Stimulated activated CD4-positive, alpha-beta T cell treated with anti-CD3 and anti-CD28 coated beads, Interleukin-4, amount 100 ng/mL, for 1 hour (primary cell): ENCODE results near the gene LRFN2.

Source experiments
- DNase-seq: peaks from one replicate; pipeline ENCODE4 v3.0.0-alpha.2; 2020

LRFN2 gene

DNA sequence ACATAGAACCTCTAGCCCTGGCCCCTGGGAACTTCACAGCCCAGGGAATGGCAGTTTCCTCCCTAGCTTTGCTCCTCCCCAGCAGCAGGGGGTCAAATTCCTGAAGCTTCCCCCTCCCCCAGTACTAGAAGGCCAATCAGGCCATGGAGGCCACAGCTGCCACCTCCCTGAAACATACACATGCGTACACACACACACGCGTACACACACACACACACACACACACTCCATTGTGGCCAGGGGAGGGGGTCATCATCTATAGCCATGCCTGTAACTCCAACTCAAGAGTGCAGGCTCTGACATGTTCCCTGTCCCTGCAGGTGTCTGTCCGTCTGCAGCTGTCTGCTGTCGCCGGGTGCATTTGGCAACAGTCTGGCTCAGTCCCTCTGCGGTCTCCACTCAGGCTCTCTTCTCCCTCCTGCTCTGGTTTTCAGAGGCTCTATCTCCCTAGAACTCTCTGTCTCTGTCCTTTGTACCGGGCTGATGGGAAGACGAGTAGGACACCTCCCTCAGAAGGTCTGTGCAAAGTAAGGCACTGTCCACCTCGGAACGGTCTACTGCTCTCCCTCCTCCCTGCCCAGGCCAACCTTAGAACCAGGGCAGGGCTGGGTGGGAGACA lies 1.4 kb downstream of the LRFN2 start:
- no peak for DNase-seq

DNA sequence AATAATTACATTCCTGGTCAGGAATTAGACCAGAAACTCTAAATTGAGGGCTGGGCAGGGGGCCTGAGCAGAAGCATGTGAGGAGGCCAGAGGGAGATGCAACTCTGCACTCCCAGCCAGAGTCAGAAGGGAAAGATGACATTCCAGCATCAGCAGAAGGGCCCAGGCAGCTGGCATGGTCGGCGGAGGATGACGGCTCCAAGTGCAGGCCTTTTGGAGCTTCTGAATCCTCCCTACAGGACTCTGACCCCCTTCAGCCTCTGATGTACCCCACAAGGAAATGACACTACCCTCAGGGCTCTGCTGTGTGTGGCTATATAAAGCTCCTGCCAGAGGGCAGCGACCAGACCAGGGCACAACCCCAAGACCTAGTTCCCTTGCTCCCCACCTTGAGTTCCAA lies 1.9 kb downstream of the LRFN2 start:
- no peak for DNase-seq

DNA sequence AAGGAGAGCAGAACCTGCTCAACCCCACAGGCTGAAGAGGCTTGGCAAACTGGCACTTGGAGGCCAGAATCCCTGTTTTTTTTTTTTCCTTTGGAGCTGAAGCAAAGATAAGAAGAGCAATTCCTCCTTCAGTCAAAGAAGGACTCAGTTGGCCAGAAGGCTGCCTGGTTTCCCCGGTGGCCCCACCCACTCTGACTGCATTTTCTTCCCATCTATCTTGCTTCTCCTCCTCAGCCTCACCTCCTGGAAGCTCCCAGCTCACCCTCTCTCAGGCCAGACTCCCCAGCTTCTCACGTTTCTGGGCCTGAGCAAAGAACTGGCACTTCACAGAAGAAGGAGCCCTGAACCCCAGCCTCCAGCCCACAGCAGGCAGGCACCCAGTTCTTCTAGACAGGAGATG lies 2.4 kb downstream of the LRFN2 start:
- no peak for DNase-seq

DNA sequence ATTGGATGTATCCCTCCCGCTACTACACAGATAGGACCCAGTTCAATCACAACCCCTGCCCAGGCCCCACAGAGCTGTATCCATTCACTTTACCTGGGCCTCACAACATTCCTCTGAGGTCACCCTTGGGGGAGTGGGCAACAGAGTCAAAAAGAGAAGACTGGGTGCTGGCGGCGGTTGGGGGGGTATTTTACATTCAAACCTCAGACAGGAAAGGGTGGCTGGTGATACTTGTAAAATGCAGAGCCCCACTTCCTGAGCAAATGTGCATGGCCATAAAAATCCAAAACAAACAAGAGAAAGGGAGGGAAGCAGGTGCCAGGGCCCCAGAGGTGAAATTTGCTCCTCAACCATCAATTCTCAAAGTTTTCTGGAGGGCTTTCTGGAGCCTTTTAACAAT lies 3.5 kb downstream of the LRFN2 start:
- DNase-seq, result no peak

DNA sequence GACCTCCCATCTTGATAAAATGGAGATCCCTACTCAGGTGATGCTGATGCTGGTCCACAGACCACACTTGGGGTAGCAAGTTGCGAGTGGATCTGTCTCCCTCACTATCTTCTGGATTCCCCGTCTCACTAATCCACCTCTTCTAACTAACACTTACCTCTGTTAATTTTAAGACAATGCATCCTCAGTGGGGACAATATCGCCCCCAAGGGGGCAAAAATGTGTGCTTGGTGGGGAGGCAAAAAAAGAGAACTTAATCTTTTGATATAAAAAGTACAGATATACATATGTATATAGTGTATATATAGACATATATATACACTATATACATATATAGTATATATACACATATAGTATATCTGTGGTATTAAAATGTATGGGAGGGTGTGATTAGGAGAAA lies 4.3 kb downstream of the LRFN2 start:
- DNase-seq, result no peak

DNA sequence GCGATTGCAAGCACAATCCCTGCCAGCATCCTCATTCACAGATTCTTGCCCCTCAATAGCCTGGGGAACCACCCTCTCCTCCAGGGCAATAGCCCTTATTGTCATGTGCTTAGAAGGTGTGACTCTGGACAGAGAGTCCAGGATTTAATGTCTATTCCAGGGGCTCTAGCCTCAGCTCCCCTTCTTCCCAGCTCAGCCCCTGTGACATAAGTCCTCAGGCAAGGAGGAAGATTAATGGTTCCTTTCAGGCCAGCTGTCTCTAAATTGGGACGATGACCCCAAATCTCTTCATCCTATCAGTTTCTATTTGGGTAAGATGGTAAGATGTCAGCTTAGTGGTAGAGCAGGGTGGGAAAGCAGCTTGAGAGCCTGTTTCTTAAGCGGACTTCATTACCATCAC lies 8.1 kb downstream of the LRFN2 start:
- no peak for DNase-seq

DNA sequence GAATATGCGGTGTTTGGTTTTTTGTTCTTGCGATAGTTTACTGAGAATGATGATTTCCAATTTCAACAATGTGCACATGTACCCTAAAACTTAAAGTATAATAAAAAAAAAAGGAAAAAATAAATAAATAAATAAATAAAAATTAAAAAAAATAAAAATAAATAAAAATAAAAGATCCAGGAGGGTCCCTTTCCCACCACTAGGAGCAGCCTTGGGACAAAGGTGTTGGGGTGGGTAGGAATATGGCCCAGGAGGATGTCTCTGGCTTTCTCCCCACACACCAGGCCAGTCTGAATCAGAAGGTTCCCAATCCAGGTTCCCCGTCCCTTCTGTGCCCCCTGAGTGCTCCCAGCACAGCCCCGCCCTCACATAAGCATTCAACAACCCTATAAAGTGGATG lies 9.5 kb downstream of the LRFN2 start:
- DNase-seq, result no peak

DNA sequence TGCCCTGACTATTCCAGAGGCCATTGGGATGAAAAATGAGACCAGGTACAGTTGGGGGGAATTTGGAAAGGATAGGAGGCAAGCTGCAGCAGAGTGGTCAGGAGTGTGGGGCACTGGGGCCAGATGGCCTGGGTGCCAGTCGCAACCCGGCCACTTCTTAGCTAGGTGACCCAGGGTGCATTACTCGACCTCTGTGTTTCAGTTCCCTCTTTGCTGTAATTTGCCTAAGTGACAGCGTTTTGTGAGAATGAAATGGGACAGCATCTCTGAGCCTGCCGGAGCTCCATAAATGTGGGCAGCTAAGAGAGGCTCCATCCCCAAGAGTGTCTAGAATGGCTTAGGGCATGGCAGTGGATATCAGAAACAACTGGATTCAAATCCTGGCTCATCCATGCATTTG lies 13.9 kb downstream of the LRFN2 start:
- no peak for DNase-seq

DNA sequence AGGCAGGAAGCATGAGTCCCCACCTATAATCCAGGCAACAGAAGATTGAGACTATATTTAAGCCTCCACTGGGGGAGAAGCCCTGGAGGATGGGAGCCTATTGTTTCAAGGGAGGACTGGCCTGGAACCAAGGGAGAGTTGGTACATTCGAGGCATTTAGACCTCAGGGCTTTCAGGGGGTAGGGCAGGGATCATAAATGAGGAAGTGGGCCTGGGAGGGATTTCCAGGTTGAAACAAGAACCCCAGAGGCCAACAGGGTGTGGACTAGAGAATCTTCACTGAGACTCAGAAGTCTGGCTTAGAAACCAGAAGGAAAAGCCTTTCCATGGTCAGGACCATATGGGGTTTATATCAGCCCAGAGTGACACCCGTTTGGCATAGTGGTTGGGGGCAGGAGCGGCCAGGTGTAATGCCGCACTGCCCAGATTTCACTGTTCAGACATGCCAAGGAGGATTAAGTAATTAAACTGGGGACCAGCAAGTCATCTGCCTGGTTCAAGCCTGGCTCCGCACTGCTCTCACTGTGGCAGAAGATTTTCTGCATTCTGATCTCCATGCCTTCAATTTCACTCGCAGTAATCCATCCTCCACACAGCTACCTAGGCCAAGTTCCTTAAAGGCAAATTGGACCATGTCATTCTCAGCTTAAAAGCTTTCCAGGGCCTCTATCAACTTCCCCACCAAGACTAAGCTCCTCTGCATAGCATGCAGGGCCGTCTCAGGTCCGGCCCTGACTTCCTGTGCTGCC lies 17.8 kb downstream of the LRFN2 start:
- DNase-seq, result no peak

DNA sequence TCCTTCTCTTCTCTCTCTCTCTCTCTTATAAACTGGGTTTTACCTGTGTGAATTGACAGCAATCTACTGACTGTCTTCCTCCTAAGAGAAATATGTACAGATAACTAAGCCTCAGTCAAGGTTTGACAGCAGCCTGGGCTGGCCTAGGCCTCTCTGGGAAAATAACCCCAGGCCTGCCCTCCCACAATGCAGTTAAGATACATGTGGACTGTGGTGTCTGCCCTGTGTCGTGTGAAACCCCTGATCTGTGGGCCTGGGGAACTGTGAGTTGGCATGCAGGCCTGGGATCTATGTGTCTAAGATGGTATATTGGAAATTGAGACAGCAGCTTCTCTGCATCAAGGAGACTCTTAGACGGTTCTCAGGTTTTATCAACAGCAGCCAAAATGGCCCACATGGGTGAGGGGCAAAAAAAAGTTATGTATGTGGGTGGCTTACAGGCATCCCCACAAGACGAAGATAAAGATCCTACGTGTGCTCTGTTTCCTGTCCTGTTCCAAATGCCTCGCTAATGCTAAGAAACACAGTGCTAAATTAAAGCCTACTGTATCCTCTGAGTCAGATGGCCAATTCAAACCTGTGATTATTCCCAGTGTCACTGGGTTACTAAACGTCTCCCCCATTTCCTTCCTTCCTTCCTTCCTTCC lies 19.0 kb downstream of the LRFN2 start:
- DNase-seq, result no peak

DNA sequence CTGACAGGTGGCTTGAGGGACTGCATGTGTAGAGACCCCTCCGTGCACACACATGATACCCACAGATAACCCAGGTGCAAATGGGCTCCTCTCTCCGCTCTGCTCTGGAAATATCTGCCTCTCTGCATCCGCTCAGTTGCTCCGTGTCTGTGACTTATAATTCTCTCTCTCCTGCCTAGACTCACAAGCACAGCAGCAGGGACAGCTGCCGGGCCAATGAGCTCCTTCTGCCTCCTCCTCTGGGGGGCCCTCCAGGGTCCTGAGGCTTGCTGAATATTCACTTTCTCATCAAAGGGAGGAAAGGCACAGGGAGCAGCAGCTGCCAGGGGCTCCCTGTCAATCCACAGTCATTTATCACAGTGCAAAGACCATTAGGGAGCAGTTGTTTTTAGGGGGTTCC lies 24.1 kb downstream of the LRFN2 start:
- DNase-seq, result no peak

DNA sequence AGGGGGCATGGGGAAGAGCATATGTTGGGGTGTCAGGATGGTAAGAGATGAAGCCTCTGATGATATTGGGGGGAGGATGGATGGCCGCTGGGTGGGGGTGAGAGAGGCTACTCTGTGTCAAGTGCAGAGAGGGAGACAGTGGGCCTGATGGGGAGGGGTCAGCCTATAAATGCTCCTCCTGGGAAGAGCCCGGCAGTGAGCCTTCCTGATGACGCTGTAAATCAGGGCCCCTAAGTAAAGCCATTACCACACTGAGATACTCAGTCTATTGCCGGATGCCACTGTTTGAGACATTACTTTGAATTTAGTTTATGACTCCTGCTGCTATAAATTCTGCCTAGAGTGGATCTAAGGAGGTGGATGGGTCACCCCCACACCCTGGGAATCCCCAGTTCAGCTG lies 28.1 kb downstream of the LRFN2 start:
- DNase-seq, result no peak

DNA sequence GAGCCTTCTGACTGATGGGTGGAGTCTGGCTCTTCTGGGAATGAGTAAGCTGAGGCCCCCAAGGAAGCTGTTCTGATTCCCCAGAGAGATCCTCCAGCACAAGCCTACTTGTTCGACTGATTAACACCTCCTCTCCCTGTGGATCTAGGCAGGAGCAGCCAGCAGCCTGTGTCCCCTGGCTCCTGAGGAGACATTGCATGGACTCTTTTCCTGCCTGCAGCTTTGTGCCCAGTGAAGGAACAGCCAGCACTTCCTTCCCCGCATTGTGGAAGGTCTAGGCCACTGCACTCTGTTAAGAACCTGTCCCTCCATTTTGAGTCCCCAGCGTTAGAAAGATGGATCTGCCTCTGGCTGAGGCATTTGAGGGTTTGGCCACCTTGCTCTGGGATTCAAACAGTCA lies 29.1 kb downstream of the LRFN2 start:
- DNase-seq, result no peak

DNA sequence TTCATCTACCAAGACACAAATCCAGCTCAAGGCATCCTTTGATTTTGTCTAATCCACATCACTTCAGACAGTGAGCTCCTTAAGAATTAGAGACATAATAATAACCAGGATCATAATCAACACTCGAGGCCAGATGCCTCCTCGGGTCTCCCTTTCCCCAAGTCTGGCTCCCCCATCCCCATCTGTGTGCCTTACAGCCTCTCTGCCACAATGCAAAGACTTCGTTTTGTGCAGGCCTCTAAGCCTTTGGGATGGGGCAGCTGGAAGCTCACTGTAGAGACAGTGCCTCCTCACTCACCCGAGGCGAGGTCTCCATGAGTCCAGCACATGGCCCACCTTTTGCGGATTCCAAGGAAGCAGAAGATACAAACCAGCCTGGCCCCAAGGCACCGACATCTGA lies 30.3 kb downstream of the LRFN2 start:
- no peak for DNase-seq

DNA sequence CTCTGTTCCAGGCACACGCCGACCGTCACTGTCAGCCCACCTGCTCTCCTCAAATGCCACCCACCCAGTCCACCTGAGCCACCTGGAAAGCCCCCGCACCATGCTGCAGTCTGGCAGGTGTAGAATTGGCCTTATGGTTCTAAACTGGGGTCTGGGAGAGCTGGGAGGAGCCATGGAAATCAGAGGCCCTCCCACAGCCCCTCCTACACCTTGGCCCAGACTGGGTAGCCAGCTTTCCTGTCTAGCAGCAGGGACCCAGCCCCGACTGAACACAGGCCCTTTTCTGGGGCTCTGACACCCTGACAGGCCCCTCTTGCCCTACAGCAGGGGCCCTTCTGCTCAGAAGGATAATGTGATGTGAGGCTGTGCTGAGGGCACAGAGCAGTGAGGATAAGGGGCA lies 31.1 kb downstream of the LRFN2 start:
- no peak for DNase-seq

DNA sequence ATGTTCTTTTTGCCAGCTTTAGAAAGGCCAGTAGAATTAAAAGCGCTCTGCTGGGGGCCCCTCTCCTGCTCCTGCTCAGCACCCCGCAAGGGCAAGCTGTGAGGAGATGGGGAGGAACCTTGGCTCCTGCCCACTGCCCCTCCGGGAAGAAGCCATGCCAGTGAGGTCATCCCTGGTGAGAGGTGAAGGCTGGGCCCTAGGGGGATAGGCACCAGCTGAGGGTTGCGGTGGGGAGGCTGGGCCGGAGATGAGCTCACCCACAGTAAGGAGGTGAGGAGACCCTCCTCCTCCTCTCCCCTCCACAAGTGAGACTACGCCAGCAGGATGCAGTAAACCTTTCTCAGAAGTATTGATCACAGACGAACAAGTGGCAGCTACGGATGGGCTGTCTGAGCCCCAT lies 32.1 kb downstream of the LRFN2 start:
- DNase-seq, result no peak

DNA sequence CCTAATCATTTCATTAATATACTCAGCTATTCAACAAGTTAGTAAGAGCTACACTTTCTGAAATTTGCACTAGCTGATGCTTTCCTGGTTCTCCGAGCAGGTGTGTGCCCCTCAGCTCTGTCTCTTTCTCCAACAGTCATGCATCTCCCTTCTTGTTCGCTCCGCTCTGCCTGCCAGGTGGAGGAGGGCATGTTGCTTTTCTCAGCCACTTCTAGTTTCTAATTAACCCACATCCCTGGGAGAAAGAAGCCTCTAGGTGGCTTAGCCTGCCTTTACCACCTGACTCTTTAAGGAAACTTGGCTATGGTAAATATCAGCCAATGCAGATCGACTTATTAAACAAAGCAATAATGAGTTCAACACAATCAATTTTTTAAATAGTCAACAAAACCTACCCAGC lies 34.2 kb downstream of the LRFN2 start:
- DNase-seq, result no peak

DNA sequence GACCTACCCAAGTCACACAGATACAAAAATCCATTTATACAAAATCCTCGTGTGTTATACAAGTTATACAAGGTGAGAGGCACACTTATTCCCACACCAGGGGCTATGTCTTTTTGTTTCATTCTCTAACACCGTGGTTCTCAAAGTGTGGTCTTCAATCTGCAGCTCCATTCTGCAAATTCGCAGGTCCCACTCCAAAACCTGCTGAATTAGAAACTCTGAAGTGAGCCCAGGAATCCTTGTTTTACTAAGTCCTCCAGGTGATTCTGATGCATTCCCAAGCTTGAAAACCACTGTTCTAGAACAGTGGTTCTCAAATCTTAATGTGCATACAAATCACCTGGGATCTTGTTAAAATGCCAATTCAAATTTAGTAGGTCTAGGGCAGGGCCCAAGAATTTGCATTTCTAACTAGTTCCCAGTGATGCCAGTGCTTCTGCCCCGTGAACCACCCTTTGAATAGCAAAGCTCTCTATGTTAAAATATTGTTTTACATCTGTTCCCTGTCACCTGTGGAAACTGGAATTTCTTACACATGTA lies 35.1 kb downstream of the LRFN2 start:
- no peak for DNase-seq

DNA sequence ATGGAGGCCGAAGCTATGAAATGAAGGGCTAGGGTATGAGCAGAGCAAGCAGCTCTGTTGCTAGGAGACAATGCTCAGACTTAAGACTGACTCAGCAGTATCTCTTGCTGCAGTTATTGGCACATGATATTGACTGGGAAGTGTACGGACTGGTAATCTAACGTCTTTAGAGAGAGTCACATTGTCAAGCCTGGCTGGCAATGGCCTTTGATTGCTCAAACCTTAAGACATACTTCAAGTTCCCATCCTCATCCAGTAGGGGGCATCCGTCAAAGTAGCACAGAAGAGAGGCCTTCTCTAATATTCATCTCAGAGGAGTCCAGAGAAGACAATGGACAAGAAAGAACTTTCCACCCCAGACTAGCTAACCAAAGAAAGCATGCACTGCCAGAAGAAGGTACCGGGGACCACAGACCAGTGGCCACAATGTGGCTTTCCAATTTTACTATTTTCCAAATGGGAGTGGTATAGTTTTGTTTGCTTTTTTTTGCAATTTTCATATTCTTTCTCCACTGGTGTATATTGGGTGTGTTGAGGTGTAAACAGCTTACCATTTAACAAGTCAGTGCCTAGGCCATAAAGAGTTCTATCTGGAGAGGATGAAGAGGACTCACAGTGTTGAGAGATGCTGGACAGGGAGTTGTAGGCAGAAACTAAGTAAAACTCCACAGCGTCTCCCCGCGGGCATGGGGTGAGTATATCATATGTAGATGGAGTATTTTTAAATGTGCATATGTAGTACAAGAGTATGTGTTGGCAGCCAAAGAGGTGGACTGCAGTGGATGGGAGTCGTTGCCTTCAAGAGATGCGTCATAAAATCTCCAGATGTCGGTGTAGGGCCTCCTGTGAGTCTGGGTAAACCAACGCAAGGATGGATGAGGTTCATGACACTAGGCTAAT lies 36.7 kb downstream of the LRFN2 start:
- DNase-seq, result no peak

DNA sequence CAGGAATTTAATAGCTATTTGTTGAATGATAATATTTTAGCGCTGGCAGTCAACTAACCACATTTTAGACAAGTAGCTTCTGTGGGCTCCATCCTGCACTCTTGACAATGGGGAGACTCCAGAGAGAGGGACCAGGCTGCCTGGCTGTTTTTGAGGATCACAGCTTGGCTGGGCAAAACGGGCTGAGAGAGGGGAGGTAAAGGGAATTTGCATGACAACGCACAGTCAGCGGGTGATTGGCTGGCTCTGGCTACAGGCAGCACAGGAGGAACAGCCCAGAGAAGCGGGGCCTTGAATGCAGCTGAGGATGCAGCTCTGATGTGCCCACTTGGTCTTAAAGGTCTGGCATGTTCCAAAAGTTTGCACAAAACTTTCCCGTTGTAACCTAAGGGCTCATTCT lies 41.2 kb downstream of the LRFN2 start:
- DNase-seq, result no peak

DNA sequence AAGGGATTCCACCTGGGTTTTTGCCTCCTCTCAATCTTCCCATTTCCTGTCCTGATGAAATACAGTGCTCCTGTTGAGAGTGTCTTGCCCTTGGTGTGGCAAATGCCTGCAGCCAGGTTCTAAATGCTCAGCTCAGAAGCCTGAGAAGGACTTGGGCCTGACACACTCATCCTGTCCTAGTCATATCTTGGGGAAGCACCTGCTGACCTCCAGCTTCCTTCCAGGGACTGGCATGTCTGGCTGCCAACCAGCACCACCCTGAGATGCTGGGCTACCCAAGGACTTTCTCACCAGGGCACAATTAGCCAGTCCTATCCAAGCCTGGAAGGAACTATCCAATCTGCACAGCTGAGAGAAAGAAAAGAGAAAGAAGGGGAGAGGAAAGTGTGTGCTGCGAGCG lies 43.4 kb downstream of the LRFN2 start:
- DNase-seq, result no peak

DNA sequence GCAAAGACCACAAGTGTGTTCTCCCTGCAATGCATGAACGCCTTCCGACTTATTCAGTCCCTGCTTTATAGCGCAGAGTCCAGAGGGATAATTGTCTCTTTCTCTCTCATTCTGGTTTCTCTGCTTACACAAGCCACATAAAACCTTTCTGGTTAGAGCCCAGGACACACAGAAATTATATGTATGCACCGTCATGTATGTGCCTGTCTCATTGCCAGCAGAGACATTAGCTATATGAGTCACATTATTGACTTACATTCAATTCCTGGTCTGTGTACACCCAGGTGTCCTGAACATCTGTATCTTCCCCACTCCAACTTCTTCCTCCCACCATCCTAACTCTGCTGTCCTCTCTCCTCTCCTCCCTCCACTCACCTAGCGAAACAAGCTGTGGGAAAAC lies 44.0 kb downstream of the LRFN2 start:
- DNase-seq, result no peak

DNA sequence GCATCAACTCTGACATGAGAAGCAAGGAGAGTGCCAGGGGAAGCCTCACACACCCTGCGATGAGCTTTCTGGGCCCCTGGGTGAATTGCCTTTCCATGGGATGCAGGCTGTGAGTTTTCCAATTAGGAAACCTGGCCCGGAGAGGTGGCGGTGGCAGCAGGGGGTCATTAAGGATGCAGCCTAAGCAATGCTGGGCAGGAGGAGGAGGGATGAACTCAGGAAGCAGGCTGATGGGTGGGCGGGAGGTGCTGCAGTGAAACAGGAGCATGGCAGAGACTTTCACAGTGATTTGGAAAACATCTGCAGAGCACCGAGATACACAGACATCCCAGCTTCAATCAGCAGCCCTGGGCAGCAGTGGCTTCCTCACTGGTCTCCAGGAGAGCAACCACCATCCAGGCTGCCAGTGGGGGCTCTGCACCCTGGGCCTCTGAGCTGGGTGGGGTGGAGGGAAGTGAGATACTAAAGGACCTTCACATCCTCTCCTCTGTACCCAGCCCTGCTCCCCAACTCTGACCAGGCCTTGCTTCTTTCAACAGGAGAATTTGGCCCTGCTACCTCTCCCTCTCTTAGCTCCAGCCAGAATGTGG lies 44.9 kb downstream of the LRFN2 start:
- DNase-seq, result no peak
